Esophagus (tissue), 2 donors: ENCODE measurements around the gene UNC5C. TPM values are rescaled to one million over a fixed set of nuclear protein-coding genes. Genes with fewer than 3 reads are reported as not detected.

Experiments
- H3K27ac ChIP-seq, 2 donors: one replicate each; pipeline ENCODE4 v1.5.1; 2013; ENCODE audit warnings: low read depth in 2 of 2, mild to moderate bottlenecking in 2 of 2, inconsistent platforms in 1 of 2, low read length in 1 of 2, moderate library complexity in 1 of 2
- H3K27me3 ChIP-seq, 2 donors: one replicate each; pipeline ENCODE4 v1.6.1; 2013; ENCODE audit warnings: low read length in 2 of 2, control low read depth in 1 of 2, mild to moderate bottlenecking in 1 of 2; ENCODE audit not compliant: insufficient read depth in 2 of 2, control insufficient read depth in 1 of 2
- H3K36me3 ChIP-seq, 2 donors: one replicate each; pipeline ENCODE4 v1.6.1; 2013; ENCODE audit warnings: low read length in 1 of 2; ENCODE audit not compliant: control insufficient read depth in 2 of 2, insufficient read depth in 2 of 2
- H3K4me1 ChIP-seq, 2 donors: one replicate each; pipeline ENCODE4 v1.6.1; 2013; ENCODE audit warnings: low read length in 1 of 2; ENCODE audit not compliant: control insufficient read depth in 2 of 2, insufficient read depth in 2 of 2
- H3K4me3 ChIP-seq, 2 donors: one replicate each; pipeline ENCODE4 v1.5.1; 2013; ENCODE audit warnings: low read length in 2 of 2, mild to moderate bottlenecking in 2 of 2, low read depth in 1 of 2, moderate library complexity in 1 of 2
- H3K9me3 ChIP-seq, 2 donors: one replicate each; pipeline ENCODE4 v1.6.1; 2013; ENCODE audit warnings: mild to moderate bottlenecking in 2 of 2, low read depth in 1 of 2, low read length in 1 of 2, moderate library complexity in 1 of 2; ENCODE audit not compliant: control insufficient read depth in 2 of 2, insufficient read depth in 1 of 2
- WGBS, 2 donors: extraction: QIAGEN DNeasy Blood & Tissue Kit; methylation state at CpG; one replicate each; pipeline ENCODE4 v1.1.7; 2013; 5-methylcytosine and 5-hydroxymethylcytosine counted together
- polyA plus RNA-seq, 2 donors: library from polyadenylated mRNA; stranded (reverse); fragments of 200-250 nt; gene quantifications; one replicate each; pipeline ENCODE4 v1.2.3, GENCODE V29; 2013
- donor health status: healthy with polysubstance abuse.
- donor health status: Bipolar disorder and iron deficiency.

The UNC5C gene
- polyA plus RNA-seq, 2 donors, result 0.04 to 0.09 TPM

GRCh38 chr4:95198961-95199360 is 349.8 kb downstream of the UNC5C start:
- WGBS, 2 donors, result 90 to 91% methylated on average over 7 of the region's 7 CpGs
- H3K27me3 ChIP-seq, result no peaks in the 10 kb centered on the region
- H3K36me3 ChIP-seq, result no peaks in the 10 kb centered on the region
- H3K27ac ChIP-seq, result no peak overlapping the region
- H3K9me3 ChIP-seq, result no peaks in the 10 kb centered on the region
- no peaks in the 10 kb centered on the region for H3K4me1 ChIP-seq
- H3K4me3 ChIP-seq, result no peak overlapping the region

GRCh38 chr4:95197353-95197752 is 351.4 kb downstream of the UNC5C start:
- Histone ChIP-seq H3K36me3 (no peaks in the 10 kb centered on the region), H3K27me3 (no peaks in the 10 kb centered on the region), H3K4me1 (no peaks in the 10 kb centered on the region), H3K4me3 (no peak overlapping the region), H3K9me3 (no peaks in the 10 kb centered on the region), H3K27ac (no peak overlapping the region)
- WGBS, 2 donors, result 76 to 78% methylated on average over 6 of the region's 6 CpGs

- no peaks in the 10 kb centered on the region for H3K9me3 ChIP-seq
- no peaks in the 10 kb centered on the region for H3K36me3 ChIP-seq
- H3K27me3 ChIP-seq, result no peaks in the 10 kb centered on the region
- H3K4me1 ChIP-seq, result no peaks in the 10 kb centered on the region
- 72 to 77% methylated on average over 22 of the region's 22 CpGs for WGBS, 2 donors
- no peak overlapping the region for H3K27ac ChIP-seq
- H3K4me3 ChIP-seq, result no peak overlapping the region
Measured at GRCh38 chr4:95193391-95194224, 355.2 kb downstream of the UNC5C start.

GRCh38 chr4:95191537-95191936 is 357.2 kb downstream of the UNC5C start:
- no peaks in the 10 kb centered on the region for H3K27me3 ChIP-seq
- no peaks in the 10 kb centered on the region for H3K9me3 ChIP-seq
- H3K27ac ChIP-seq, result no peak overlapping the region
- H3K4me1 ChIP-seq, result no peaks in the 10 kb centered on the region
- no peaks in the 10 kb centered on the region for H3K36me3 ChIP-seq
- H3K4me3 ChIP-seq, result no peak overlapping the region
- 79 to 80% methylated on average over 3 of the region's 3 CpGs for WGBS, 2 donors

- no peaks in the 10 kb centered on the region for H3K9me3 ChIP-seq
- H3K27me3 ChIP-seq, result no peaks in the 10 kb centered on the region
- no peak overlapping the region for H3K27ac ChIP-seq
- WGBS, 2 donors, result 52 to 55% methylated on average over 9 of the region's 9 CpGs
- H3K36me3 ChIP-seq, result no peaks in the 10 kb centered on the region
- H3K4me3 ChIP-seq, result no peak overlapping the region
- H3K4me1 ChIP-seq, result no peaks in the 10 kb centered on the region
Measured at GRCh38 chr4:95190751-95191436, 357.9 kb downstream of the UNC5C start.

- H3K27ac ChIP-seq, result no peak overlapping the region
- no peaks in the 10 kb centered on the region for H3K27me3 ChIP-seq
- H3K4me1 ChIP-seq, result no peaks in the 10 kb centered on the region
- H3K36me3 ChIP-seq, result no peaks in the 10 kb centered on the region
- no peak overlapping the region for H3K4me3 ChIP-seq
- 54 to 62% methylated on average over 5 of the region's 5 CpGs for WGBS, 2 donors
- H3K9me3 ChIP-seq, result no peaks in the 10 kb centered on the region
Measured at GRCh38 chr4:95188701-95189370, 359.9 kb downstream of the UNC5C start.

- no peaks in the 10 kb centered on the region for H3K36me3 ChIP-seq
Measured at GRCh38 chr4:95186666-95187065, 362.1 kb downstream of the UNC5C start.

GRCh38 chr4:95183656-95184408 is 364.9 kb downstream of the UNC5C start:
- no peaks in the 10 kb centered on the region for H3K27me3 ChIP-seq
- H3K27ac ChIP-seq, result no peak overlapping the region
- no peaks in the 10 kb centered on the region for H3K9me3 ChIP-seq
- WGBS, 2 donors, result 66 to 68% methylated on average over 5 of the region's 5 CpGs
- no peak overlapping the region for H3K4me3 ChIP-seq
- H3K4me1 ChIP-seq, result no peaks in the 10 kb centered on the region
- no peaks in the 10 kb centered on the region for H3K36me3 ChIP-seq

More at GRCh38 chr4:95186666-95187065, 362.1 kb downstream of the UNC5C start:
- H3K27me3 ChIP-seq, result no peaks in the 10 kb centered on the region
- H3K27ac ChIP-seq, result no peak overlapping the region
- no peak overlapping the region for H3K4me3 ChIP-seq
- no peaks in the 10 kb centered on the region for H3K4me1 ChIP-seq
- no peaks in the 10 kb centered on the region for H3K9me3 ChIP-seq
- 84 to 90% methylated on average over 8 of the region's 8 CpGs for WGBS, 2 donors

GRCh38 chr4:95181996-95182306 is 366.8 kb downstream of the UNC5C start:
- Histone ChIP-seq H3K9me3 (no peaks in the 10 kb centered on the region), H3K4me3 (no peak overlapping the region), H3K36me3 (no peaks in the 10 kb centered on the region), H3K27ac (no peak overlapping the region), H3K4me1 (no peaks in the 10 kb centered on the region), H3K27me3 (no peaks in the 10 kb centered on the region)
- WGBS, 2 donors, result 45% methylated on average over 2 of the region's 2 CpGs
